GM12878 (cell line): ENCODE results near the gene SEC22C. TPM values are rescaled to one million over a fixed set of nuclear protein-coding genes. Genes with fewer than 3 reads are reported as not detected.

Experiments used
- ATAC-seq: fragments of 200-7000 bp; cut with Tn5 transposase; 3 replicates; pipeline ENCODE4 v1.9.1; 2020; ENCODE audit warnings: mild to moderate bottlenecking, moderate library complexity
- BruUV-seq: library from RNA; stranded (reverse); fragments of 400-500 nt; replicated peaks from 2 replicates; lab custom pipeline; 2021; lab: Mats Ljungman, UMichigan
- CTCF ChIA-PET: fragments of 300-600 bp; sonication (Branson Sonifier 250); formaldehyde crosslinking; extraction: SDS; loops from one replicate; lab custom pipeline; 2021; ENCODE audit warnings: inconsistent platforms; lab: Yijun Ruan, JAX
- POLR2A ChIA-PET: fragments of 350-600 bp; formaldehyde crosslinking; extraction: SDS; loops from one replicate; lab custom pipeline; 2021; ENCODE audit warnings: inconsistent platforms; lab: Charles Lee
- RAD21 ChIA-PET: fragments of 300-600 bp; sonication (Branson Sonifier 250); formaldehyde crosslinking; loops from one replicate; lab custom pipeline; 2023; ENCODE audit warnings: antibody characterized with exemption; ENCODE audit not compliant: unreplicated experiment; lab: Charles Lee
- SMC1A ChIA-PET: fragments of 300-600 bp; sonication (Branson Sonifier 250); formaldehyde crosslinking; loops from one replicate; lab custom pipeline; 2023; ENCODE audit not compliant: unreplicated experiment, uncharacterized antibody; lab: Charles Lee
- DNase-seq: peaks from one replicate; pipeline ENCODE4 v3.0.0-alpha.2; 2011; ENCODE audit warnings: low read depth, low spot score
- FAIRE-seq: peaks from 3 replicates; lab custom pipeline; 2011; peaks lifted over from hg19 to GRCh38; lab: Jason Lieb, UNC
- H2AFZ ChIP-seq: 2 replicates; pipeline ENCODE4 v1.6.0; 2011; ENCODE audit warnings: low read depth, low read length, control low read depth; ENCODE audit not compliant: control insufficient read depth
- H3K27ac ChIP-seq: 2 replicates; pipeline ENCODE4 v1.5.1; 2011; ENCODE audit warnings: control low read depth; ENCODE audit not compliant: control insufficient read depth, insufficient read depth
- H3K27me3 ChIP-seq, 2 experiments: replicated peaks in 1 of 2; 2 replicates each; pipeline versions ENCODE4 v1.6.0 to v1.6.1; 2011; ENCODE audit warnings: low read length in 1 of 2; ENCODE audit not compliant: control insufficient read depth in 2 of 2, insufficient read depth in 2 of 2
- H3K36me3 ChIP-seq, 2 experiments: 2 replicates each; pipeline ENCODE4 v1.5.1; 2011; ENCODE audit warnings: low read length in 1 of 2; ENCODE audit not compliant: control insufficient read depth in 2 of 2, insufficient read depth in 2 of 2
- H3K4me1 ChIP-seq: 2 replicates; pipeline ENCODE4 v1.6.1; 2011; ENCODE audit warnings: mild to moderate bottlenecking, low read length, moderate library complexity, mixed read lengths; ENCODE audit not compliant: control insufficient read depth, insufficient read depth
- H3K4me2 ChIP-seq: 2 replicates; pipeline ENCODE4 v1.6.0; 2011; ENCODE audit warnings: control low read depth; ENCODE audit not compliant: control insufficient read depth, insufficient read depth
- H3K4me3 ChIP-seq: fragments of 200-600 bp; sonication (generic); 2 replicates; pipeline ENCODE4 v1.5.1; 2016
- H3K79me2 ChIP-seq: 2 replicates; pipeline ENCODE4 v1.6.0; 2011; ENCODE audit warnings: low read length; ENCODE audit not compliant: control insufficient read depth, insufficient read depth
- H3K9ac ChIP-seq: 2 replicates; pipeline ENCODE4 v1.8.0; 2011; ENCODE audit warnings: low read length, control low read depth, mixed read lengths; ENCODE audit not compliant: control insufficient read depth, insufficient read depth
- H3K9me3 ChIP-seq: replicated peaks from 3 replicates; pipeline ENCODE4 v1.5.1; 2011; ENCODE audit warnings: mild to moderate bottlenecking, low read length; ENCODE audit not compliant: control insufficient read depth, insufficient read depth
- H4K20me1 ChIP-seq: 2 replicates; pipeline ENCODE4 v1.6.0; 2011; ENCODE audit not compliant: control insufficient read depth, insufficient read depth
- CEBPB ChIP-seq, 2 experiments: fragments of 150-350 bp in 1 of 2; IDR thresholded peaks; 2 replicates each; pipeline ENCODE4 v1.6.1; 2012 to 2014; ENCODE audit warnings: low read depth in 2 of 2, low read length in 2 of 2, borderline replicate concordance in 1 of 2, inconsistent platforms in 1 of 2
- GATAD2B ChIP-seq: fragments of 450-650 bp; conservative IDR thresholded peaks from 2 replicates; pipeline ENCODE4 v1.6.1; 2017; ENCODE audit warnings: low read depth, mild to moderate bottlenecking, moderate library complexity
- MTA3 ChIP-seq: IDR thresholded peaks from 2 replicates; pipeline ENCODE4 v1.6.1; 2012; ENCODE audit warnings: low read length, inconsistent platforms, borderline replicate concordance
- NFIC ChIP-seq: IDR thresholded peaks from 2 replicates; pipeline ENCODE4 v1.6.1; 2012; ENCODE audit warnings: low read depth, mild to moderate bottlenecking, inconsistent platforms, low read length, moderate library complexity
- RAD51 ChIP-seq: fragments of 450-650 bp; IDR thresholded peaks from 2 replicates; pipeline ENCODE4 v1.6.1; 2016; ENCODE audit warnings: moderate library complexity, mild to moderate bottlenecking, inconsistent platforms
- RUNX3 ChIP-seq: IDR thresholded peaks from 2 replicates; pipeline ENCODE4 v1.6.1; 2012; ENCODE audit warnings: low read length, inconsistent platforms
- ZSCAN29 ChIP-seq: fragments of 450-650 bp; IDR thresholded peaks from 2 replicates; pipeline ENCODE4 v1.6.1; 2017; ENCODE audit warnings: mild to moderate bottlenecking, moderate library complexity
- WGBS: methylation state at CpG from one replicate; pipeline ENCODE4 v1.1.6; 2016; ENCODE audit warnings: low lambda C conversion rate; ENCODE audit not compliant: insufficient replicate concordance, insufficient coverage; ENCODE audit errors: missing lambda C conversion rate; 5-methylcytosine and 5-hydroxymethylcytosine counted together
- in situ Hi-C: fragments of 300-500 bp; cut with MboI; formaldehyde crosslinking; loops from 9 replicates; pipeline ENCODE4 v1.14.3; 2018; ENCODE audit warnings: mixed read lengths
- intact Hi-C: fragments of 100-400 bp; cut with micrococcal nuclease; formaldehyde crosslinking; loops from one replicate; pipeline ENCODE4 v1.14.2; 2022; ENCODE audit not compliant: unreplicated experiment
- polyA plus RNA-seq, 11 experiments: library from polyadenylated mRNA; depleted of rRNA in 4 of 11; unstranded in 6 of 11; stranded (reverse) in 5 of 11; fragments of >200 nt; fragmentation: Nextera tagmentation in 4 of 11; fragmentation: Illumina TruSeq in 1 of 11; extraction: Ambion mirVana in 4 of 11; extraction: Trizol in 1 of 11; gene quantifications; 1 replicate in 1 of 11; 2 replicates in 10 of 11; pipeline versions ENCODE4 v1.2.1 to v1.2.3, GENCODE V29; 2011 to 2016; ENCODE audit warnings: inconsistent platforms in 2 of 11, missing spikeins in 2 of 11, low read depth in 1 of 11
- total RNA-seq, 4 experiments: library from RNA; depleted of rRNA in 3 of 4; stranded (reverse); fragments of >200 nt in 3 of 4; fragmentation: Illumina TruSeq in 1 of 4; extraction: Trizol in 1 of 4; gene quantifications; 2 replicates each; pipeline versions ENCODE4 v1.2.1 to v1.2.3, GENCODE V29; 2013 to 2021
- TF ChIP-seq, protein P1 (sequence below): fragments of 450-650 bp; formaldehyde crosslinking; IDR thresholded peaks from 2 replicates; pipeline ENCODE4 v1.4.0; 2020; ENCODE audit warnings: mild to moderate bottlenecking, moderate library complexity
- TF ChIP-seq, protein P2 (sequence below): fragments of 450-650 bp; formaldehyde crosslinking; IDR thresholded peaks from 2 replicates; pipeline ENCODE4 v1.5.0; 2022; ENCODE audit warnings: mild to moderate bottlenecking, missing genetic modification characterization
- TF ChIP-seq, protein P3 (sequence below), 3 experiments: IDR thresholded peaks in 2 of 3; conservative IDR thresholded peaks in 1 of 3; 2 replicates each; pipeline ENCODE4 v1.5.1; 2011; ENCODE audit warnings: low read depth in 3 of 3, low read length in 3 of 3, mild to moderate bottlenecking in 3 of 3, control low read depth in 2 of 3, moderate library complexity in 2 of 3, inconsistent platforms in 1 of 3, mixed read lengths in 1 of 3; ENCODE audit not compliant: control insufficient read depth in 2 of 3, insufficient read depth in 1 of 3; ENCODE audit errors: extremely low read depth in 1 of 3

SEC22C gene
- total and polyA plus RNA-seq, 10 of the 15 experiments (the other 5 are each of a cell fraction or from before 2014, with no cell fraction given) = 15.6 to 47.0 (median 39.1) TPM

DNA sequence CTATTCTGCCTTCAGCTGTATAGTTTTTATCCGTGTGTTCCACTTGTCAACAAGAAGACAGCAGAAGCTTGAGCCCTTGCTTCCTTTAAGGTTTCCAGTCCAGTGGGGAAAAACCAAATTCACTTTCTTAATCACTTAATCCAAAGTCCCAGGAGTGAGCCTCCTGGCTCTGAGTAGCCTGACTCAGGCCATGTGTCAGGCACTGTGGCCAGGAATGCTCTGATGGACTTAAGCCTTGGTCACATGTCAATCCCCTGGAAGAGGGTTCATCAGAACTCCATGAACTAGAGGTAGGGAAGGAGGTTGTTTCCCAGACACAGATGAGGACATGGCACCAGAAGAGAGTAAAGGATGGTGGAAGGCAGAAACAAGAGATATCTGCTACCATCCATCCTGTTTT lies 70.6 kb downstream of the SEC22C start:
- H3K79me2 ChIP-seq = no peaks in the 10 kb centered on the region
- H3K9me3 ChIP-seq = no peaks in the 10 kb centered on the region
- H3K4me2 ChIP-seq = no peak overlapping the region
- SMC1A ChIA-PET = interaction anchor here (1.4 kb wide), 1 partner anchor 264 kb away, joined by 3 read pairs; no protein-coding TSS in a partner anchor
- FAIRE-seq (no peak), DNase-seq (no peak), ATAC-seq (no peak)
- in situ Hi-C loops = no loop called here
- H3K9ac ChIP-seq = no peak overlapping the region
- RAD21 ChIA-PET = no interaction called here
- no peaks in the 10 kb centered on the region for H3K4me1 ChIP-seq
- 0 out of 4 replicates have a peak, but pooled peaks cover 0 to 4% of the 10 kb centered on the region in 2 experiments for H3K27me3 ChIP-seq
- intact Hi-C loops = no loop called here
- POLR2A ChIA-PET = no interaction called here
- no peaks in the 10 kb centered on the region for H4K20me1 ChIP-seq
- H3K36me3 ChIP-seq = no peaks in the 10 kb centered on the region
- TF ChIP-seq, protein P1, sequence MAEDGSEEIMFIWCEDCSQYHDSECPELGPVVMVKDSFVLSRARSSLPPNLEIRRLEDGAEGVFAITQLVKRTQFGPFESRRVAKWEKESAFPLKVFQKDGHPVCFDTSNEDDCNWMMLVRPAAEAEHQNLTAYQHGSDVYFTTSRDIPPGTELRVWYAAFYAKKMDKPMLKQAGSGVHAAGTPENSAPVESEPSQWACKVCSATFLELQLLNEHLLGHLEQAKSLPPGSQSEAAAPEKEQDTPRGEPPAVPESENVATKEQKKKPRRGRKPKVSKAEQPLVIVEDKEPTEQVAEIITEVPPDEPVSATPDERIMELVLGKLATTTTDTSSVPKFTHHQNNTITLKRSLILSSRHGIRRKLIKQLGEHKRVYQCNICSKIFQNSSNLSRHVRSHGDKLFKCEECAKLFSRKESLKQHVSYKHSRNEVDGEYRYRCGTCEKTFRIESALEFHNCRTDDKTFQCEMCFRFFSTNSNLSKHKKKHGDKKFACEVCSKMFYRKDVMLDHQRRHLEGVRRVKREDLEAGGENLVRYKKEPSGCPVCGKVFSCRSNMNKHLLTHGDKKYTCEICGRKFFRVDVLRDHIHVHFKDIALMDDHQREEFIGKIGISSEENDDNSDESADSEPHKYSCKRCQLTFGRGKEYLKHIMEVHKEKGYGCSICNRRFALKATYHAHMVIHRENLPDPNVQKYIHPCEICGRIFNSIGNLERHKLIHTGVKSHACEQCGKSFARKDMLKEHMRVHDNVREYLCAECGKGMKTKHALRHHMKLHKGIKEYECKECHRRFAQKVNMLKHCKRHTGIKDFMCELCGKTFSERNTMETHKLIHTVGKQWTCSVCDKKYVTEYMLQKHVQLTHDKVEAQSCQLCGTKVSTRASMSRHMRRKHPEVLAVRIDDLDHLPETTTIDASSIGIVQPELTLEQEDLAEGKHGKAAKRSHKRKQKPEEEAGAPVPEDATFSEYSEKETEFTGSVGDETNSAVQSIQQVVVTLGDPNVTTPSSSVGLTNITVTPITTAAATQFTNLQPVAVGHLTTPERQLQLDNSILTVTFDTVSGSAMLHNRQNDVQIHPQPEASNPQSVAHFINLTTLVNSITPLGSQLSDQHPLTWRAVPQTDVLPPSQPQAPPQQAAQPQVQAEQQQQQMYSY (CRISPR knock-in tag) = no peak
- TF ChIP-seq, protein P2, sequence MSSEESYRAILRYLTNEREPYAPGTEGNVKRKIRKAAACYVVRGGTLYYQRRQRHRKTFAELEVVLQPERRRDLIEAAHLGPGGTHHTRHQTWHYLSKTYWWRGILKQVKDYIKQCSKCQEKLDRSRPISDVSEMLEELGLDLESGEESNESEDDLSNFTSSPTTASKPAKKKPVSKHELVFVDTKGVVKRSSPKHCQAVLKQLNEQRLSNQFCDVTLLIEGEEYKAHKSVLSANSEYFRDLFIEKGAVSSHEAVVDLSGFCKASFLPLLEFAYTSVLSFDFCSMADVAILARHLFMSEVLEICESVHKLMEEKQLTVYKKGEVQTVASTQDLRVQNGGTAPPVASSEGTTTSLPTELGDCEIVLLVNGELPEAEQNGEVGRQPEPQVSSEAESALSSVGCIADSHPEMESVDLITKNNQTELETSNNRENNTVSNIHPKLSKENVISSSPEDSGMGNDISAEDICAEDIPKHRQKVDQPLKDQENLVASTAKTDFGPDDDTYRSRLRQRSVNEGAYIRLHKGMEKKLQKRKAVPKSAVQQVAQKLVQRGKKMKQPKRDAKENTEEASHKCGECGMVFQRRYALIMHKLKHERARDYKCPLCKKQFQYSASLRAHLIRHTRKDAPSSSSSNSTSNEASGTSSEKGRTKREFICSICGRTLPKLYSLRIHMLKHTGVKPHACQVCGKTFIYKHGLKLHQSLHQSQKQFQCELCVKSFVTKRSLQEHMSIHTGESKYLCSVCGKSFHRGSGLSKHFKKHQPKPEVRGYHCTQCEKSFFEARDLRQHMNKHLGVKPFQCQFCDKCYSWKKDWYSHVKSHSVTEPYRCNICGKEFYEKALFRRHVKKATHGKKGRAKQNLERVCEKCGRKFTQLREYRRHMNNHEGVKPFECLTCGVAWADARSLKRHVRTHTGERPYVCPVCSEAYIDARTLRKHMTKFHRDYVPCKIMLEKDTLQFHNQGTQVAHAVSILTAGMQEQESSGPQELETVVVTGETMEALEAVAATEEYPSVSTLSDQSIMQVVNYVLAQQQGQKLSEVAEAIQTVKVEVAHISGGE (CRISPR knock-in tag) = no peak
- TF ChIP-seq MTA3 (no peak), ZSCAN29 (no peak), NFIC (no peak), RUNX3 (no peak), RAD51 (no peak), CEBPB (IDR thresholded peaks at IDR 0.05; ENCODE audit: borderline replicate concordance in 1 of 2, low read depth in 2 of 2, low read length in 2 of 2) (no peak), GATAD2B (no peak)
- TF ChIP-seq, protein P3, sequence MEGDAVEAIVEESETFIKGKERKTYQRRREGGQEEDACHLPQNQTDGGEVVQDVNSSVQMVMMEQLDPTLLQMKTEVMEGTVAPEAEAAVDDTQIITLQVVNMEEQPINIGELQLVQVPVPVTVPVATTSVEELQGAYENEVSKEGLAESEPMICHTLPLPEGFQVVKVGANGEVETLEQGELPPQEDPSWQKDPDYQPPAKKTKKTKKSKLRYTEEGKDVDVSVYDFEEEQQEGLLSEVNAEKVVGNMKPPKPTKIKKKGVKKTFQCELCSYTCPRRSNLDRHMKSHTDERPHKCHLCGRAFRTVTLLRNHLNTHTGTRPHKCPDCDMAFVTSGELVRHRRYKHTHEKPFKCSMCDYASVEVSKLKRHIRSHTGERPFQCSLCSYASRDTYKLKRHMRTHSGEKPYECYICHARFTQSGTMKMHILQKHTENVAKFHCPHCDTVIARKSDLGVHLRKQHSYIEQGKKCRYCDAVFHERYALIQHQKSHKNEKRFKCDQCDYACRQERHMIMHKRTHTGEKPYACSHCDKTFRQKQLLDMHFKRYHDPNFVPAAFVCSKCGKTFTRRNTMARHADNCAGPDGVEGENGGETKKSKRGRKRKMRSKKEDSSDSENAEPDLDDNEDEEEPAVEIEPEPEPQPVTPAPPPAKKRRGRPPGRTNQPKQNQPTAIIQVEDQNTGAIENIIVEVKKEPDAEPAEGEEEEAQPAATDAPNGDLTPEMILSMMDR (IDR thresholded peaks at IDR 0.05 in 2 of 3, conservative IDR thresholded peaks at IDR 0.05 in 1 of 3; ENCODE audit: control insufficient read depth in 2 of 3, extremely low read depth in 1 of 3, insufficient read depth in 1 of 3, low read depth in 3 of 3, low read length in 3 of 3) = no peak
- CTCF ChIA-PET = no interaction called here
- 0% methylated on average over 1 of the region's 1 CpG for WGBS
- H2AFZ ChIP-seq = no peak overlapping the region
- no TSS peak for BruUV-seq
- H3K4me3 ChIP-seq = no peak overlapping the region
- H3K27ac ChIP-seq = no peak overlapping the region
